ENCODE measurements around the gene ADAT3.

Gene ADAT3

DNA sequence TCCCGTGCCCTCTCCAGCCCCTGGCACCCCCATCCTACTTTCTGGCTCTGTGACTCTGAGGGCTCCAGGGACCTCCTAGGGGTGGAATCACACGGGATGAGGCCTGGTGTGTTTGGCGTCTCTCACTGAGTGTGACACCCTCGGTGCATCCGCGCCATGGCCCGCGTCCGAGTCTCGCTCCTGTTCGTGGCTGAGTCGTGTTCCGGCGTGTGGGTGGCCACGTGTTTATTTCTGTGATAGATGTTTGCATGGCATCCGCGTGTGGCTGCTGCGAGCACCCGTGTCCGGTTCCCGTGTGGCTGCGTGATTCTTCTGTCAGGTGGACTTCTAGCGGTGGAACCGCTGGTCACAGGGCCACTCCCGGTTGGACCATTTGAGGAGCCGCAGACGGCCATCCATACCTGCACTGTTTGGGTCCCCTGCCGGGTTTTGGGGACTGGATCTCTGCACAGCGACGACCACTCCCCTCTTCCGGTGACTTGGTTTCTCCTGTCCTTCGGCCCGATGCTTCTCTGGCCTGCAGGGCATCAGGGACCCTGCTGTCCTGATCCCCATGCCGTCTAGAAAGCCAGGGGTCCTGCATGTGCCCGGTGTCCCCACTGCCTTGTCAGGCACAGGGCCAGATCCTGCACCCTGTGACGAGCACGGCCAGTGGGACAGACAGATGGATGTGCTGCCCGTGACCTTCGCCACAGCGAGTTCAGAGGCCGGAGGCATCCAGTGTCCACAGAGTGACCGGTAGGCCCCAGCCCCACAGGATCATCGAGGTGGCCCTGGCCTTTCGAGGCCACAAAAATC lies 44.3 kb downstream of the ADAT3 start:
- no peak overlapping the region for H4K12ac ChIP-seq (ENCODE audit: low read depth, low read length)
- no peak overlapping the region for H4K8ac ChIP-seq (ENCODE audit: low read depth, low read length)
- H3K14ac ChIP-seq (ENCODE audit: low read length) = no peak overlapping the region
- H3K4me3 ChIP-seq (ENCODE audit: low read depth, low read length) = no peak overlapping the region
- no peak overlapping the region for H3K23ac ChIP-seq (ENCODE audit: low read length)
- H4K91ac ChIP-seq (ENCODE audit: low read depth, low read length) = no peak overlapping the region
- peak overlapping the region; percentile 54 for H3K18ac ChIP-seq (ENCODE audit: low read length)
- H3K79me1 ChIP-seq (ENCODE audit: low read length) = no peaks in the 10 kb centered on the region
- peaks cover 0 to 5% of the 10 kb centered on the region in 2 experiments for H3K4me1 ChIP-seq (ENCODE audit: control insufficient read depth in 1 of 2, insufficient read depth in 2 of 2, low read length in 2 of 2)
- no peak overlapping the region for H2AFZ ChIP-seq (ENCODE audit: insufficient read depth, low read length, poor library complexity)
- H3K4ac ChIP-seq (ENCODE audit: low read depth, low read length) = peak overlapping the region; percentile 80
- H3K36me3 ChIP-seq (ENCODE audit: control insufficient read depth in 1 of 2, insufficient read depth in 2 of 2, low read length in 2 of 2) = peaks cover 38 to 40% of the 10 kb centered on the region in 2 experiments
- H3K4me2 ChIP-seq (ENCODE audit: low read length) = no peak overlapping the region
- WGBS (ENCODE audit: extremely low coverage, insufficient coverage, insufficient read length) = no CpG with 5 or more reads among the region's 44 CpGs
- H3K9ac ChIP-seq (ENCODE audit: low read length) = no peak overlapping the region
- no peaks in the 10 kb centered on the region for H3K27me3 ChIP-seq (ENCODE audit: insufficient read depth, low read length)
- no peak for DNase-seq
- H2AK5ac ChIP-seq (ENCODE audit: low read length) = no peak overlapping the region
- H2BK120ac ChIP-seq (ENCODE audit: insufficient read depth, low read length, poor library complexity) = no peak overlapping the region
- H2BK5ac ChIP-seq (ENCODE audit: low read depth, low read length, poor library complexity) = no peak overlapping the region
- peaks cover 36% of the 10 kb centered on the region for H3K79me2 ChIP-seq (ENCODE audit: control insufficient read depth, insufficient read depth, low read length, poor library complexity)
- no peak overlapping the region for H2BK12ac ChIP-seq (ENCODE audit: low read length)
- no peak overlapping the region for H3K27ac ChIP-seq (ENCODE audit: low read depth, low read length)
- peaks cover 3% of the 10 kb centered on the region for H3K9me3 ChIP-seq (ENCODE audit: insufficient read depth, low read depth, low read length)

GRCh38 chr19:1950640-1951039 lies 45.4 kb downstream of the ADAT3 start:
- WGBS (ENCODE audit: extremely low coverage, insufficient coverage, insufficient read length) = no CpG with 5 or more reads among the region's 16 CpGs
- H3K23ac ChIP-seq (ENCODE audit: low read length) = no peak overlapping the region
- H3K4ac ChIP-seq (ENCODE audit: low read depth, low read length) = peak overlapping the region; percentile 46
- H3K9ac ChIP-seq (ENCODE audit: low read length) = no peak overlapping the region
- peaks cover 27% of the 10 kb centered on the region for H3K79me2 ChIP-seq (ENCODE audit: control insufficient read depth, insufficient read depth, low read length, poor library complexity)
- no peak overlapping the region for H2AFZ ChIP-seq (ENCODE audit: insufficient read depth, low read length, poor library complexity)
- H3K9me3 ChIP-seq (ENCODE audit: insufficient read depth, low read depth, low read length) = peaks cover 5% of the 10 kb centered on the region
- no peak overlapping the region for H4K8ac ChIP-seq (ENCODE audit: low read depth, low read length)
- H3K27me3 ChIP-seq (ENCODE audit: insufficient read depth, low read length) = no peaks in the 10 kb centered on the region
- no peak overlapping the region for H3K27ac ChIP-seq (ENCODE audit: low read depth, low read length)
- no peak overlapping the region for H3K4me2 ChIP-seq (ENCODE audit: low read length)
- H3K36me3 ChIP-seq (ENCODE audit: control insufficient read depth in 1 of 2, insufficient read depth in 2 of 2, low read length in 2 of 2) = peaks cover 39 to 42% of the 10 kb centered on the region in 2 experiments
- DNase-seq = no peak
- no peak overlapping the region for H2BK12ac ChIP-seq (ENCODE audit: low read length)
- no peaks in the 10 kb centered on the region for H3K79me1 ChIP-seq (ENCODE audit: low read length)
- H3K4me1 ChIP-seq (ENCODE audit: control insufficient read depth in 1 of 2, insufficient read depth in 2 of 2, low read length in 2 of 2) = peaks cover 0 to 5% of the 10 kb centered on the region in 2 experiments
- H2BK120ac ChIP-seq (ENCODE audit: insufficient read depth, low read length, poor library complexity) = no peak overlapping the region
- H3K18ac ChIP-seq (ENCODE audit: low read length) = no peak overlapping the region
- no peak overlapping the region for H2AK5ac ChIP-seq (ENCODE audit: low read length)
- H2BK5ac ChIP-seq (ENCODE audit: low read depth, low read length, poor library complexity) = no peak overlapping the region
- H3K4me3 ChIP-seq (ENCODE audit: low read depth, low read length) = no peak overlapping the region
- no peak overlapping the region for H4K12ac ChIP-seq (ENCODE audit: low read depth, low read length)
- H3K14ac ChIP-seq (ENCODE audit: low read length) = no peak overlapping the region
- H4K91ac ChIP-seq (ENCODE audit: low read depth, low read length) = no peak overlapping the region

- Histone ChIP-seq H3K79me2 (ENCODE audit: control insufficient read depth, insufficient read depth, low read length, poor library complexity) (peaks cover 20% of the 10 kb centered on the region), H2BK12ac (ENCODE audit: low read length) (no peak overlapping the region), H2BK120ac (ENCODE audit: insufficient read depth, low read length, poor library complexity) (no peak overlapping the region), H3K9me3 (ENCODE audit: insufficient read depth, low read depth, low read length) (peaks cover 4% of the 10 kb centered on the region), H4K12ac (ENCODE audit: low read depth, low read length) (no peak overlapping the region), H2BK5ac (ENCODE audit: low read depth, low read length, poor library complexity) (no peak overlapping the region), H3K9ac (ENCODE audit: low read length) (no peak overlapping the region), H3K4me3 (ENCODE audit: low read depth, low read length) (no peak overlapping the region), H3K23ac (ENCODE audit: low read length) (no peak overlapping the region), H3K27me3 (ENCODE audit: insufficient read depth, low read length) (no peaks in the 10 kb centered on the region), H2AFZ (ENCODE audit: insufficient read depth, low read length, poor library complexity) (no peak overlapping the region), H4K91ac (ENCODE audit: low read depth, low read length) (no peak overlapping the region), H3K27ac (ENCODE audit: low read depth, low read length) (no peak overlapping the region), H3K14ac (ENCODE audit: low read length) (no peak overlapping the region), H3K18ac (ENCODE audit: low read length) (peak overlapping the region; percentile 44), H3K4ac (ENCODE audit: low read depth, low read length) (peak overlapping the region; percentile 82), H3K4me2 (ENCODE audit: low read length) (no peak overlapping the region), H4K8ac (ENCODE audit: low read depth, low read length) (no peak overlapping the region), H2AK5ac (ENCODE audit: low read length) (no peak overlapping the region), H3K79me1 (ENCODE audit: low read length) (no peaks in the 10 kb centered on the region), H3K4me1 (ENCODE audit: control insufficient read depth in 1 of 2, insufficient read depth in 2 of 2, low read length in 2 of 2) (peaks cover 0 to 2% of the 10 kb centered on the region in 2 experiments), H3K36me3 (ENCODE audit: control insufficient read depth in 1 of 2, insufficient read depth in 2 of 2, low read length in 2 of 2) (peaks cover 38% of the 10 kb centered on the region in 2 experiments)
- WGBS (ENCODE audit: extremely low coverage, insufficient coverage, insufficient read length) = no CpG with 5 or more reads among the region's 21 CpGs
- DNase-seq = no peak
Observed at GRCh38 chr19:1952635-1953034, 47.4 kb downstream of the ADAT3 start.

GRCh38 chr19:1953037-1953436 lies 47.8 kb downstream of the ADAT3 start:
- Histone ChIP-seq H3K14ac (ENCODE audit: low read length) (no peak overlapping the region), H3K27ac (ENCODE audit: low read depth, low read length) (no peak overlapping the region), H3K4me3 (ENCODE audit: low read depth, low read length) (no peak overlapping the region), H2AFZ (ENCODE audit: insufficient read depth, low read length, poor library complexity) (no peak overlapping the region), H3K4me1 (ENCODE audit: control insufficient read depth in 1 of 2, insufficient read depth in 2 of 2, low read length in 2 of 2) (no peaks in the 10 kb centered on the region), H3K4me2 (ENCODE audit: low read length) (no peak overlapping the region), H3K36me3 (ENCODE audit: control insufficient read depth in 1 of 2, insufficient read depth in 2 of 2, low read length in 2 of 2) (peaks cover 38% of the 10 kb centered on the region in 2 experiments), H3K18ac (ENCODE audit: low read length) (peak overlapping the region; percentile 44), H2BK12ac (ENCODE audit: low read length) (no peak overlapping the region), H3K9ac (ENCODE audit: low read length) (no peak overlapping the region), H2BK120ac (ENCODE audit: insufficient read depth, low read length, poor library complexity) (no peak overlapping the region), H3K4ac (ENCODE audit: low read depth, low read length) (peak overlapping the region; percentile 43), H3K79me1 (ENCODE audit: low read length) (no peaks in the 10 kb centered on the region), H2BK5ac (ENCODE audit: low read depth, low read length, poor library complexity) (no peak overlapping the region), H3K79me2 (ENCODE audit: control insufficient read depth, insufficient read depth, low read length, poor library complexity) (peaks cover 16% of the 10 kb centered on the region), H4K12ac (ENCODE audit: low read depth, low read length) (no peak overlapping the region), H4K91ac (ENCODE audit: low read depth, low read length) (no peak overlapping the region), H4K8ac (ENCODE audit: low read depth, low read length) (no peak overlapping the region), H3K23ac (ENCODE audit: low read length) (no peak overlapping the region), H3K9me3 (ENCODE audit: insufficient read depth, low read depth, low read length) (peaks cover 2% of the 10 kb centered on the region), H2AK5ac (ENCODE audit: low read length) (no peak overlapping the region), H3K27me3 (ENCODE audit: insufficient read depth, low read length) (no peaks in the 10 kb centered on the region)
- no peak for DNase-seq
- no CpG with 5 or more reads among the region's 19 CpGs for WGBS (ENCODE audit: extremely low coverage, insufficient coverage, insufficient read length)

Measured in trophoblast cell (in vitro differentiated cells and primary cell).